ENCODE results near the gene KIF5C.

GRCh38 chr2:148893906-148894305 lies 18.9 kb downstream of the KIF5C start:
- TF ChIP-seq CTCF (IDR thresholded peaks at IDR 0.05; ENCODE audit: borderline replicate concordance, extremely low read depth, low read length, poor library complexity, severe bottlenecking) (no peak), EZH2 (IDR thresholded peaks at IDR 0.05; ENCODE audit: borderline replicate concordance, low read depth, low read length, severe bottlenecking) (no peak)
